ENCODE data around the gene FAM193A.
"Not testable (repeated sequence)": the region's sequence is repeated elsewhere in the genome, so short reads cannot be mapped to it uniquely, and the experiment has no call there.

Gene FAM193A

GRCh38 chr4:2514944-2515343 lies 21.5 kb upstream of the FAM193A start:
- DNase-seq (ENCODE audit: low spot score) = not testable (repeated sequence)

DNA sequence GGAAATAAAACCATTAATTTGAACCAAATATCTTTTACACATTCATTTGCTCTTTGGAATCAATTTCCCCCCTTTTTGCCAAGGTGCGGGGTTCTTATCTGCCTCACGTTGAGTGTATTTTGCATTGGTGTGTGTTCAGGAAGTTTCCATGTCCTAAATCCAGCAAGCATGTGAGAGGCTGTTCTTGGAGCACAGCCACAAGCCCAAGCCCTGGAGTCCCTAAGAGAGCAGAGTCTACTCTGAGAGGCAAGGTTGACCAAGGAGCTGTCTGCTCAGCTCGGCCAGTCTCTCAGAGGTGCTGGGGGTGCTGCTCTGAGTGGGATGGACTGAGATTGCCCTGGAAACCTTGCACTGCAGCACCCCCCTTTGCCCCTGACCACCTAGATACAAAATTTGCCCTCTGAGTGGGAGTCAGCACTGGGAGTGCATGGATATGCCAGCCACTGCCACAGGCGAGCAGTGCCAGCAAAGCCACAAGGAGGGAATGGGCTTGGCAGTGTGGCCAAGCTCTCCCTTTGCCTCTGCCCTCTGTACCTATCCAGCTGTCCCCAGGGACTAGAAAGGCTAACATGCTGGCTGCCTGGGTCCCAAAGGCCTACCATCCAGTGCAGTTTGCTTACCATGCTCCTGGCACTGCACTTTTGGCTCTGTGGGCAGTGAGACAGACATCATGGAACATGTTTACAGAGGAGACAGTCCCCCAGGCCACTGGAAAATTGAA lies 20.5 kb upstream of the FAM193A start:
- no peak for DNase-seq (ENCODE audit: low spot score)

DNA sequence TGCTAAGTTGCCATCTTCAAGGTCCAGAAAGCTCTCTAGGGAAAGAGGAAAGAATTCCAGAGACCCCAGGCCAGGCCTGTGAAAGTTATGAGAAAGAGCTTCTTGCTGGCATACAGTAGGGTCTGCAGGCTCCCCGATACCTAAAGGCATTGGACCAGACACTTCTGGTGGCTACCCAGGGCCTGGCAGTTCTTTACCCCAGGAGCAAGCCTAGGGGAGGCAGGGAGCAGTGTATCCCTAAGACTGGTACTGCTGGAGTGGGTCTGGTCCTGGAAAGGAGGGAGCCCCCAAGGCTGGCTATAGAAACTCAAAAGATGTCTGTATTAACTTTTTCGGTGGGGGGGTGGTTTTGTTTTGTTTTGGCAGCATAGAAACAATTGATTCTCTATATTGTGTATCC lies 19.8 kb upstream of the FAM193A start:
- no peak for DNase-seq (ENCODE audit: low spot score)

DNA sequence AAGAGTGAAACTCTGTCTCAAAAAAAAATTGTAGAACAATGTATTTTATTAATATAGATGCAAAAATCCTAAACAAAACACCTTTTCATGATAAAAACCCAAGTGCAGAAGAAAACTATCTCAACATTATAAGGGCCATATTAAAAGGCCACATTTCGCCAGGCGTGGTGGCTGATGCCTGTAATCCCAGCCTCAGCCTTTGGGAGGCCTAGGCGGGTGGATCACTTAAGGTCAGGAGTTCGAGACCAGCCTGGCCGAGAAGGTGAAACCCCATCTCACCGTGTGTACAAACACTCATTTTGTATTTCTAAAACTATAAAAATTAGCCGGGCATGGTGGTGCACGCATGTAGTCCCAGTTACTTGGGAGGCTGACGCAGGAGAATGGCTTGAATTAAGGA lies 9.9 kb upstream of the FAM193A start:
- DNase-seq (ENCODE audit: low spot score) = no peak

- peak; percentile 14 for DNase-seq (ENCODE audit: low spot score)
Measured at GRCh38 chr4:2534904-2535375, 1.5 kb upstream of the FAM193A start.

- DNase-seq (ENCODE audit: low spot score) = peak; percentile 16
Measured at GRCh38 chr4:2535376-2536192, 863 bp upstream of the FAM193A start.

GRCh38 chr4:2537011-2537830 lies 774 bp downstream of the FAM193A start:
- DNase-seq (ENCODE audit: low spot score) = peak; percentile 62

- DNase-seq (ENCODE audit: low spot score) = not testable (repeated sequence)
Measured at GRCh38 chr4:2543580-2544191, 7.2 kb downstream of the FAM193A start.

- no peak for DNase-seq (ENCODE audit: low spot score)
Measured at GRCh38 chr4:2545321-2546013, 9.0 kb downstream of the FAM193A start.

- no peak for DNase-seq (ENCODE audit: low spot score)
Measured at GRCh38 chr4:2546286-2546823, 9.9 kb downstream of the FAM193A start.

- DNase-seq (ENCODE audit: low spot score) = not testable (repeated sequence)
Measured at GRCh38 chr4:2546961-2547691, 10.7 kb downstream of the FAM193A start.

GRCh38 chr4:2551118-2551517 lies 14.7 kb downstream of the FAM193A start:
- no peak for DNase-seq (ENCODE audit: low spot score)

GRCh38 chr4:2552806-2553205 lies 16.4 kb downstream of the FAM193A start:
- DNase-seq (ENCODE audit: low spot score) = no peak

DNA sequence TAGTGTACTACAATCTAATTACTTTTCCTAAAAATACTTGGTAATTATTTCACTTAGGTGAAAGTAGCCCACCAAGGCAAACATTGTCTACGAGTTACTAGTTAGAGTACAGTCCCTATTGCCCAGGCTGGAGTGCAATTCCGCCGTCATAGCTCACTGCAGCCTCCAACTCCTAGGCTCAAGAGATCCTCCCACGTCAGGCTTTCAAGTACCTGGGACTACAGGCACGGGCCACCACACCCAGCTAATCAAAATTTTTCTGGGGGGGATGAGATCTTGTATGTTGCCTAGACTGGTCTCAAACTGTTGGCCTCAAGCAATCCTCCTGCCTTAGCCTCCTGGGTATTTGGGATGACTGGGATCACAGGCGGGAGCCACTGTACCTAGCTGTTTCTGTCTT lies 21.9 kb downstream of the FAM193A start:
- DNase-seq (ENCODE audit: low spot score) = no peak

DNA sequence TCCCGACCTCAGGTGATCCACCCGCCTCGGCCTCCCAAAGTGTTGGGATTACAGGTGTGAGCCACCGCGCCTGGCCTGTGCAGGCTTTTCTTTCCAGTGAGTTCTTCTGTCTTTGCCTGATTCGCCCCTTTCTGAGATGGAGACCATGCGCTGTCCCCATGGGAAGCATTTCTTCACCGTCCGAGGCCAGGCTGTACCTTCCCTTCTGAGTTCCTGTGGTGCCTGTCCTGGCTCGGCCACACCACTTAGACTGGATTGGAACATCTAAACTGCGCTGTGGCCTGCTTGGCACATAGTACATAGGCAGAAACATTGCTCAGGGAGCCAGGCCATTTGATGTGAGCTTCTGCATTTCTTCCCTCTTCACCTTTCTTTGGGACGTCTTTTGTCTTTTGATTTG lies 23.7 kb downstream of the FAM193A start:
- DNase-seq (ENCODE audit: low spot score) = no peak

DNA sequence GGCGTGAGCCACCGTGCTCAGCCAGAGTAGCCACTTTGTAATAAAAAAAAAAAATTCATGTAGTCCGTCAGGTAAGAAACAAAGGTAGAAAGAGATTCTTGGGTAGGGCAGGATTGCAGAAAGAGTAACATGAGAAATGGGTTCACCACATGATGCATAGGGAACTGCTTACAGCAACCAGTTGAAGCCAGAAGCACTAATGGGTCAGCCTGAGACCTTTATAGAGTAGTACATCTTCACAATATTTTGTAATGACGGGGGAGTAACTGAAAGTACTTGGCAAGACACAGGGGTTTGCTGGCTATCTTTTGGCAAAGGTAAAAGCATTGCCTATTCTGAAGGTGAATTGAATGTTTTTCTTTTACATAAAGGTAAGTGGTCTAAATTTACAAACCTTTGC lies 29.1 kb downstream of the FAM193A start:
- DNase-seq (ENCODE audit: low spot score) = no peak

GRCh38 chr4:2570036-2570435 lies 33.6 kb downstream of the FAM193A start:
- no peak for DNase-seq (ENCODE audit: low spot score)

DNA sequence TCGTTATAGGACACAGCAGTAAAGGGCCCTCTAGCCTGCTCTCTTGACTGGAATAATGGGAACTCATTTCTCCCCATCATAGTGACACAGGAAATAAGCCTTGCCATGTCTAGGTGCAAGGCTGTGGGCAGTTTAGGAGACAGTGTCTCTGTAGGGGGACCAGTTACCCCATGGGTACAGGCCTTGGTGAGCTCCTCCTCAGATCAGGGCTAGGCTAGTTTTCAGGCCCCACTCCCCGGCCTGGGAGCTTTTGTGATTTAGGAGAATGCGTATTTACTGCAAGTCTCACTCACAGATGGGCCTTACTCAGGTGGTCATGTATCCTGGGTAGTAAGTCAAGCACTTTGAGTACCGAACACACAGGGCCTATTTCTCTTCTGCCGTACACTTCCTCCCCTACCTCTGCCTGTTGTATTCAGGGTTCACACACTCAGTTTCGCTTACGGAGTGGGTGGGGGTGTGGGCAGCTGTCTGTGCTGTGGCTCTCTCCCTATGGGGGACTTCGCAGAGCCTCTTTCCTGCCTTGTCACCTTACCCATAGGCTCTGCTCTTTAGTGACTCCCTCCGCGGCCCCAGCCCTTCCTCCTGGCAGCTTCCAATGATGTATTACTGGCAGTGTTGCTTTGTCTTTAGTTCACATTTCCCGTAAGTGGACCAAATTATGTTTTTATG lies 34.2 kb downstream of the FAM193A start:
- no peak for DNase-seq (ENCODE audit: low spot score)

- DNase-seq (ENCODE audit: low spot score) = no peak
Measured at GRCh38 chr4:2572076-2572475, 35.6 kb downstream of the FAM193A start.

GRCh38 chr4:2572866-2573265 lies 36.4 kb downstream of the FAM193A start:
- no peak for DNase-seq (ENCODE audit: low spot score)
